GM12865 (cell line): Measurements from ENCODE around the gene CRY1.

ENCODE experiments used
- DNase-seq: peaks from one replicate; pipeline ENCODE4 v3.0.0; 2010; ENCODE audit warnings: low read depth
- H3K4me3 ChIP-seq: 2 replicates; pipeline ENCODE4 v1.5.1; 2011; ENCODE audit warnings: mild to moderate bottlenecking, low read depth, low read length, control low read depth
- TF ChIP-seq, protein P1 (sequence below): IDR thresholded peaks from 2 replicates; pipeline ENCODE4 v1.5.1; 2011; ENCODE audit warnings: low read length, control low read depth, low read depth, inconsistent platforms; ENCODE audit not compliant: insufficient read depth; ENCODE audit errors: missing control alignments

CRY1 gene

DNA sequence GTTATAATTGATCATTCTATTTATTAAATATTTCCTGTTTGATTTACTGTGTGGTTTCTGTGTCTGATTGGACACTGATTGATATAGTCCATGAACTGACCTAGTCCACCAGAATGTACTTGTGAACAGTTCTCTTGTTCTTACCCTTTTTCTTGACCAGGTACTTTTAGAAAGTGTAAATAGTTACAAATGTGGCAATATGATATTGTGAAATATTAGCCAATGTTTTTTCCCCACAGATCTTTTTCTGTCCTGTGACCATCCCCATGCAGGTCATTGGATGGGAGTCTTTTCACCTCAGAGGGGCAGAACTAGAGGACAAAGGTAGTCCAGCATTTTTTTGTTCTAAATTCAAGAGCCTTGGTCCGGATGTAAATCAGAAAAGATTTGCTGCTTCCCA is 8.3 kb upstream of the CRY1 start:
- TF ChIP-seq, protein P1, sequence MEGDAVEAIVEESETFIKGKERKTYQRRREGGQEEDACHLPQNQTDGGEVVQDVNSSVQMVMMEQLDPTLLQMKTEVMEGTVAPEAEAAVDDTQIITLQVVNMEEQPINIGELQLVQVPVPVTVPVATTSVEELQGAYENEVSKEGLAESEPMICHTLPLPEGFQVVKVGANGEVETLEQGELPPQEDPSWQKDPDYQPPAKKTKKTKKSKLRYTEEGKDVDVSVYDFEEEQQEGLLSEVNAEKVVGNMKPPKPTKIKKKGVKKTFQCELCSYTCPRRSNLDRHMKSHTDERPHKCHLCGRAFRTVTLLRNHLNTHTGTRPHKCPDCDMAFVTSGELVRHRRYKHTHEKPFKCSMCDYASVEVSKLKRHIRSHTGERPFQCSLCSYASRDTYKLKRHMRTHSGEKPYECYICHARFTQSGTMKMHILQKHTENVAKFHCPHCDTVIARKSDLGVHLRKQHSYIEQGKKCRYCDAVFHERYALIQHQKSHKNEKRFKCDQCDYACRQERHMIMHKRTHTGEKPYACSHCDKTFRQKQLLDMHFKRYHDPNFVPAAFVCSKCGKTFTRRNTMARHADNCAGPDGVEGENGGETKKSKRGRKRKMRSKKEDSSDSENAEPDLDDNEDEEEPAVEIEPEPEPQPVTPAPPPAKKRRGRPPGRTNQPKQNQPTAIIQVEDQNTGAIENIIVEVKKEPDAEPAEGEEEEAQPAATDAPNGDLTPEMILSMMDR: no peak
- DNase-seq: no peak
- H3K4me3 ChIP-seq: no peak overlapping the region

DNA sequence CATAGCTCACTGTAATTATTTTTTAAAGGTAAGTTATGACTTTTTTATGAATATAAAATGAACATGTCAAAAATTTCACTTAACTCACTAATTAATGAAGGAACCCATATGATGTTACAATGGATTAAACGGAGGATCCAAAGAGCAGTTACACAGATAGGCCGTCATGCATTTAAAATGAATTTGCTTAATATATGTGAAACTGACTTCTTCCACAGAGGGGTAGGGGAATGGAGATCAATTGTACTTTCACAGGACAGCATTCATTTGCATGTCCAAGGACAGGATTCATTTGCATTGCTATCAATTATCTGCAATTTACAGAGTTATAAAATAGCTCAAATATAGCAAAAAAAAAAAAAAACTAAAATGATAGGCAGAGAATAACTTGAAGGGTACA is 6.6 kb upstream of the CRY1 start:
- no peak overlapping the region for H3K4me3 ChIP-seq
- TF ChIP-seq, protein P1: no peak

DNA sequence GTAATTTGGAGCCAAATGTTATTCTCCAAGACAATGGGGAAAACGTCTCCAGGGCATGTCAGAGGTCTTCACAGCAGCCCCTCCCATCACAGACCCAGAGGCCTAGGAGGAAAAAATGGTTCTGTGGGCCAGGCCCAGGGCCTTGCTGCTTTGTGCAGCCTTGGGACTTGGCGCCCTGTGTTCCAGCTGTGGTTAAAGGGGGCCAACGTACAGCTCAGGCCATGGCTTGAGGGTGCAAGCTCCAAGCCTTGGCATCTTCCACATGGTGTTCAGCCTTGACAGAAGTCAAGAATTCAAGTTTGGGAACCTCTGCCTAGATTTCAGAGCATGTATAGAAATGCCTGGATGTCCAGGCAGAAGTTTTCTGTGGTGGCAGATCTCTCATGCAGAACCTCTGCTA is 3.2 kb upstream of the CRY1 start:
- DNase-seq: no peak

More for the DNA sequence above, 6.6 kb upstream of the CRY1 start:
- no peak for DNase-seq

DNA sequence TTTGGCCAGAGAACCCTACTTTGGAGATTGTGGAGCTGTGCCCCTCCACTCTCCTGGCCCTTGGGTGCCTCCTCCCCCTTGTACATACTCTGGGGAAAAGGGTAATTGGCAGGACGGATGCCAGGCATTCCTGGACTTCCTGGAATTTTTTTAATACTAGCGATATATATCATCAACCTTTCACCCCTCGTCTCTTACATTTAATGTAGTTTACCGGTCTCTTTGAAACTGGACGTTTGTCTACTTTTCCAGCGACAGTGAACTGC is 767 bp upstream of the CRY1 start:
- TF ChIP-seq, protein P1: no peak
- DNase-seq: no peak
- H3K4me3 ChIP-seq: peak overlapping the region; percentile 56

More for the DNA sequence above, 3.2 kb upstream of the CRY1 start:
- TF ChIP-seq, protein P1: no peak
- no peak overlapping the region for H3K4me3 ChIP-seq

DNA sequence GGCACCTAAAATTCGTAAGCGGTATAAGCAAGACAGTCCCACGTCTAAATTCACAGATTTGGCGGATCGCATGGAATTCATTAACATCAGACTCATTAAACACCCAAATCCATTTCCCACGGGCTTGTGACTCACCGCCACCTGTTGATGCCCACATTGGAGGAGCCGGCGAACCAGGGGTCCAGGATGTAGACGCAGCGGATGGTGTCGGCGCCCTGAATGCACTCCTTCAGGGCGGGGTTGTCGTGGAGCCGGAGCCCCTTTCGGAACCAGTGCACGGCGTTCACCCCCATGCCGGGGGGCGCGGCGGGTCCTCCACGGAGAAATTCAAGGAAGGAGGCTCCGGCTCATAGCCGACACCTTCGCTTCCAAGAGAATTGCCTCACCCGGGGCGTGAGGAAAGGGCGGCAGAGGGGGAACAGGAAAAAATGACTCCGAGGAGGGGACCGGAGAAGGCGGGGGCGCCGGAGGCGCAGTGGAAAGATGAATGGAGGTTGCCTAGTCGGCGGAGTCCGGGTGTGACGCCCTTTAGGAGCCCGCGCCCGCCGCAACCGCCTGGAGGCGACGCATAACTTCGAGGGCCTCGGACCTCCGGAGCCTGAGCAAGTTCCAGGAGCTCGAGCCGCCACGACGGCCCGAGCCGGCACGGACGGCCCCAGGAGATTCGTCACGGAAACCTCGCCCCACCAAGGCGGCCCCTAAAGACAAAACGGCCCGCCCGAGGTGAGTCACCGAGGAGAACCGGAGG is 506 bp downstream of the CRY1 start:
- peak; percentile 38 for DNase-seq
- H3K4me3 ChIP-seq: peak overlapping the region; percentile 56
- TF ChIP-seq, protein P1: no peak

DNA sequence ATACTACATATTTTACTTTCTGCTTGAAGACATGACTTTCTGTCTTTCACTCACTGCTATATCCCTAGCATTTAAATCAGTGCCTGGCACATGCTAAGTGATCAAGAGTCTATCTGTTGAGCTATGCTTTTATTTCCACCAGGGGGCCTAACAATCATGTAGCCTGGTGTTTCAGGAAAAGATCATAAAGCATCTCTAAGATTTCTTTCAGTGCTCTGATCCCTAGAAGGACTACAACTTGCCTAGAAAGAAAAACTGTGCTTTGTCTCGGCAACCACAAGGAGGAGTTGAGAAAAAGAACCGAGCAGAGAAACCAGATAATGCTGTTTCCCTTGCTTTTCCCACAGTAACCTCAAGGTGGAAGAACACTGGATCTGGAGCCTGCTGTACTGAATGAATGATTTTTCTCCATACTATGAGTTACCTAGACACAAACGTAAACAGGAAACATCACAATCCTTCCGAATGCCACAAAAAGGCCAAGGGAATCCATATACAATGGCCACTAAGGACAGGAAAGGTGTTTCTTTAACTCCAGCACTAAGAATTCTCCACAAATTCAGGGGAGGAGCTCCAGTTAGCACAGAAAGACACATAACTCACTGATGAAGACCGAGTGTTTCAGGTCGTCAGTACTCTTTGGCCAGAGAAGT is 1.2 kb downstream of the CRY1 start:
- H3K4me3 ChIP-seq: peak overlapping the region; percentile 56
- TF ChIP-seq, protein P1: peak; percentile 46
- peak; percentile 63 for DNase-seq
